Erythroblast (primary cell): Measurements from ENCODE around the gene GEMIN4.

ENCODE experiments used
- GATA1 ChIP-seq: IDR thresholded peaks from 2 replicates; pipeline ENCODE4 v1.6.1; 2011; ENCODE audit warnings: low read depth, mild to moderate bottlenecking, control low read depth, low read length, moderate library complexity
- POLR2A ChIP-seq: IDR thresholded peaks from 2 replicates; pipeline ENCODE4 v1.6.1; 2011; ENCODE audit warnings: mild to moderate bottlenecking, low read length

DNA sequence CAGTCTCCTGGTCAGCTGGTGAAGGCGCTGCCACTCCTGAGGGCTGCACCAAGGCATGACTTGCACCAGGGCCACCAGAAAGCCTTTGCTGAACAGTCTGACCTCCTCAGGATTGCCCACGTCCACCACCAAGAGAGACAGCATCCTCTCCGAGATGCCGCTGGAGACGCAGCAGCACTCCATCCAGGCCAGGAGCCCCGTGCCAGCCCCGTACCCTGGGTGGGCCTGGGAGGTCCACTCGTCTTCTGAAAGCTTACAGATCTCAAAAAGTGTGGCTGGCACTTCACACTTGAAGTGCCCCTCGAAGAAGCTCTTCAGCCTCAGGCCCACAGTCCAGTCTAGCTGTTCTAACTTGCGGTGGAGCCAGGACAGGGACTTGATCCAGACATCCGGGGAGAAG lies 6.7 kb downstream of the GEMIN4 start:
- TF ChIP-seq POLR2A = no peak
- no peak for TF ChIP-seq GATA1
